ENCODE results near the gene MYCBP. TPM values are rescaled to one million over a fixed set of nuclear protein-coding genes. Genes with fewer than 3 reads are reported as not detected.

Gene MYCBP
- total and polyA plus RNA-seq, 2 of the 13 experiments (the other 11 are each of a cell fraction or from before 2014, with no cell fraction given): 11.4 to 30.4 TPM

DNA sequence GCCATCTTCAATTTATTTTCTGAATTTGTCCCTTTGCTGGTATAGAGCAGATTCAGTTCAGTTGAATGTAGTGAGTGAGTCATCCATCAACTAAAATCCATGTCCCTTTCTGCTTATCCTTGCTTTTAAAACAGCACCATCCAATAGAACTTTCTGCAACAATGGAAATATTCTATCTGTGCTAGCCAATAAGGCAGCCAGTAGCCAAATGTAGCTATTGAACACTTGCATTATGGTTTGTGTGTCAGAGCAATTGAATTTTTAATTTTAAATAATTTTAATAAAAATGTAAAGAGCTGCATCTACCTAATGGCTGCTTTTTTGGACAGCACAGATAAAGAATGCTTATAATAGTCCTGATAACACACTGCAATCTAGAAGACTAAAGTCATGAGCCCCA lies 8.3 kb upstream of the MYCBP start, which contains the start of gene GJA9 (continued):
- TF ChIP-seq, protein P1, sequence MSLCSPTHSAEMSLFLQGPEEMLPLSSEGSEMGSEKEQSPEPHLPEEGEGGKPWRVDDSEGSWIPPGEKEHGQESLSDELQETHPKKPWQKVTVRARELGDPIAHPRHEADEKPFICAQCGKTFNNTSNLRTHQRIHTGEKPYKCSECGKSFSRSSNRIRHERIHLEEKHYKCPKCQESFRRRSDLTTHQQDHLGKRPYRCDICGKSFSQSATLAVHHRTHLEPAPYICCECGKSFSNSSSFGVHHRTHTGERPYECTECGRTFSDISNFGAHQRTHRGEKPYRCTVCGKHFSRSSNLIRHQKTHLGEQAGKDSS (CRISPR knock-in tag; IDR thresholded peaks at IDR 0.05; ENCODE audit: borderline replicate concordance, low read depth): no peak
- TF ChIP-seq, protein P2, sequence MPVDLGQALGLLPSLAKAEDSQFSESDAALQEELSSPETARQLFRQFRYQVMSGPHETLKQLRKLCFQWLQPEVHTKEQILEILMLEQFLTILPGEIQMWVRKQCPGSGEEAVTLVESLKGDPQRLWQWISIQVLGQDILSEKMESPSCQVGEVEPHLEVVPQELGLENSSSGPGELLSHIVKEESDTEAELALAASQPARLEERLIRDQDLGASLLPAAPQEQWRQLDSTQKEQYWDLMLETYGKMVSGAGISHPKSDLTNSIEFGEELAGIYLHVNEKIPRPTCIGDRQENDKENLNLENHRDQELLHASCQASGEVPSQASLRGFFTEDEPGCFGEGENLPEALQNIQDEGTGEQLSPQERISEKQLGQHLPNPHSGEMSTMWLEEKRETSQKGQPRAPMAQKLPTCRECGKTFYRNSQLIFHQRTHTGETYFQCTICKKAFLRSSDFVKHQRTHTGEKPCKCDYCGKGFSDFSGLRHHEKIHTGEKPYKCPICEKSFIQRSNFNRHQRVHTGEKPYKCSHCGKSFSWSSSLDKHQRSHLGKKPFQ (CRISPR knock-in tag; IDR thresholded peaks at IDR 0.05; ENCODE audit: insufficient replicate concordance): no peak
- TF ChIP-seq, protein P3, sequence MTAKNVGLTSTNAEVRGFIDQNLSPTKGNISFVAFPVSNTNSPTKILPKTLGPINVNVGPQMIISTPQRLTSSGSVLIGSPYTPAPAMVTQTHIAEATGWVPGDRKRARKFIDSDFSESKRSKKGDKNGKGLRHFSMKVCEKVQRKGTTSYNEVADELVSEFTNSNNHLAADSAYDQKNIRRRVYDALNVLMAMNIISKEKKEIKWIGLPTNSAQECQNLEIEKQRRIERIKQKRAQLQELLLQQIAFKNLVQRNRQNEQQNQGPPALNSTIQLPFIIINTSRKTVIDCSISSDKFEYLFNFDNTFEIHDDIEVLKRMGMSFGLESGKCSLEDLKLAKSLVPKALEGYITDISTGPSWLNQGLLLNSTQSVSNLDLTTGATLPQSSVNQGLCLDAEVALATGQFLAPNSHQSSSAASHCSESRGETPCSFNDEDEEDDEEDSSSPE (CRISPR knock-in tag; IDR thresholded peaks at IDR 0.05): no peak
- TF ChIP-seq KDM5A (IDR thresholded peaks at IDR 0.05; ENCODE audit: borderline replicate concordance, low read length) (no peak), HIVEP1 (CRISPR knock-in tag; IDR thresholded peaks at IDR 0.05) (no peak), GFI1 (CRISPR knock-in tag; IDR thresholded peaks at IDR 0.05; ENCODE audit: borderline replicate concordance) (no peak)

DNA sequence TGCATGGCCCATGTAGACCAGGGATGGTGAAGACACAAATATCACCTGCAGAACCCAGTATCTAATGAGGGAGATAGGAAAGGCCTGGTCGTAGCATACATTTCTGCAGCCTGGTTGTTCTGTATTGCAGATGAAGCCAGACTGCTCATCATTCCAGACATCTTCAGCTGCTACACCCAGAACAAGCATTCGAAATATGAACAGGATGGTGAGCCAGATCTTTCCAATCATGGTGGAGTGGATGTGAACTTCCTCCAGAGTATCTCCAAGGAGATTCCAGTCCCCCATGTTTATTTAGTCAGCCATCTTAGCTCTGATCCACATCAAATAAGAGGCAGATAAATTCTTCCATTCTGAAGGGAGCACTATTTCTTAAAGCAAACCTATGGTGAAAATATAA lies 2.7 kb upstream of the MYCBP start:
- no peaks in the 10 kb centered on the region for H4K20me1 ChIP-seq (ENCODE audit: insufficient read depth, low read length)
- no peak overlapping the region for H3K9ac ChIP-seq (ENCODE audit: insufficient read depth, low read depth, low read length)
- no peaks in the 10 kb centered on the region for H3K9me3 ChIP-seq (ENCODE audit: low read length)
- H3K4me3 ChIP-seq (replicated peaks in 1 of 3; ENCODE audit: insufficient read depth in 1 of 3, low read depth in 2 of 3, low read length in 3 of 3): no peak overlapping the region
- WGBS (ENCODE audit: low lambda C conversion rate): 82% methylated on average over 2 of the region's 2 CpGs
- H3K27me3 ChIP-seq (ENCODE audit: control insufficient read depth in 1 of 2, insufficient read depth in 2 of 2, low read length in 2 of 2): no peaks in the 10 kb centered on the region
- no peak for ATAC-seq
- H3K27ac ChIP-seq (ENCODE audit: extremely low read length, insufficient read depth, low read length): no peak overlapping the region
- intact Hi-C loops (cut with micrococcal nuclease; ENCODE audit: unreplicated experiment) (no loop called here), in situ Hi-C loops (cut with HindIII; ENCODE audit: extremely low pct_ligation_motif_present, low pct_unique_long_range_greater_than_20kb) (no loop called here)
- peaks cover 35% of the 10 kb centered on the region for H3K4me1 ChIP-seq (ENCODE audit: insufficient read depth, low read length)
- no peaks in the 10 kb centered on the region for H3K36me3 ChIP-seq (replicated peaks in 1 of 2; ENCODE audit: control insufficient read depth in 1 of 2, insufficient read depth in 2 of 2, low read length in 2 of 2)
- no peak for TF ChIP-seq ZMYM4 (CRISPR knock-in tag; IDR thresholded peaks at IDR 0.05)
- no peak for TF ChIP-seq SRSF4 (IDR thresholded peaks at IDR 0.05; ENCODE audit: low read depth, low read length, poor library complexity, severe bottlenecking)
- TF ChIP-seq ZNF260 (CRISPR knock-in tag; IDR thresholded peaks at IDR 0.05; ENCODE audit: borderline replicate concordance, low read depth): no peak
- TF ChIP-seq ZFP36L1 (CRISPR knock-in tag; IDR thresholded peaks at IDR 0.05): no peak
- TF ChIP-seq PHF20 (CRISPR knock-in tag; IDR thresholded peaks at IDR 0.05): no peak
- DNase-seq (ENCODE audit: low spot score): no peak
- no peak overlapping the region for H3K4me2 ChIP-seq (ENCODE audit: low read depth, low read length)
- BruUV-seq (replicated peaks): no TSS peak
- FAIRE-seq: no peak
- peaks cover 30% of the 10 kb centered on the region for H3K79me2 ChIP-seq (ENCODE audit: insufficient read depth, low read length)
- no peak overlapping the region for H2AFZ ChIP-seq (ENCODE audit: low read length)
- ChIA-PET POLR2A (no interaction called here), CTCF (ENCODE audit: low intra/inter-chr PET ratio, low total read pairs) (no interaction called here)

Data from HepG2 (cell line).